ENCODE results near the gene MRPL55.

The MRPL55 gene

DNA sequence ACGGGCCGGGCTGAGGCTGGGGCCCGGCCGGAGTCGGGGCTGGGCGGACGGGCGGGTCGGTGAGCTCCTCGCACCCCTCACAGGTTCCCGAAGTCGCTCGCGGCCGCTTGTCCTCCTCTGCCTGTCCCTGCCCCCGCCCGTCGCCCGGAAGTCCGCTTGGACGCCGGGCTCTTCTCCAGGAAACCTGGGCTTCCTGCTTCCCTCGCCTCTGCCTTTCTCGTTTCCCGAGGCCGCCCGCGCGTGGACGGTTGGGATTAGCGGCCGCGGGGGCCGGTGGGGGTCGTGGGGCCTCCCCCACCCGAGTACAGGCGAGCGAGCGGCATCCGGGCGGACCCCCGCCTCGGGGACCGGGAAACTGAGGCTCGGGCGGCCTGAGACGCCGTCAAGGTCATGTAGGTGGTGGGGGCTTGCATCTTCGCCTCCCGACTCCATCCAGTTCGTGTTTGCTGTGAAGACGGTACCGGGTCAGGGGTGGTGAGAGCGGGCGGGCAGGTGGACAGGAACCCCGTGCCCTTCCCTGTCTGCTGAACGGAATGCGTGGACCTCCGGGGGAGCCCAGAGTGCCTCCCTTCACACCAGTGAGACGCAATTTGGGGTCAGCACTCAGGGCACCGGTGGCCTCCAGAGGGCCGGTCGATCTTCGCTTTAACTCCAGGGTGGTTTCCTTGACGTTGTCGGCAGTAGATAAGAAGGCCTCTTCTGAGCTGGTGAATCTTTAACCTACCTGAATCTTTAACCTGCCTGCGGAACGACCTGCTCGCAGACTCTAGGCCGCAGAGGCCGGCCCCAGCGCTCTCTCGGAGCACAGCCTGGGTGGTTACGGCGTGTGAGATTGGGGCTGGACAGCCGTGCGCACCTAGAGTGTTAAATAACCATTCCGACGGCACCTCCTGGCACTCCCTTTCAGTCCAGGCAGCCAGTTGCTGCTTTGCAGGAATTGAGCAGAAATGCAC is 25.9 kb downstream of the MRPL55 start:
- no peak for DNase-seq

DNA sequence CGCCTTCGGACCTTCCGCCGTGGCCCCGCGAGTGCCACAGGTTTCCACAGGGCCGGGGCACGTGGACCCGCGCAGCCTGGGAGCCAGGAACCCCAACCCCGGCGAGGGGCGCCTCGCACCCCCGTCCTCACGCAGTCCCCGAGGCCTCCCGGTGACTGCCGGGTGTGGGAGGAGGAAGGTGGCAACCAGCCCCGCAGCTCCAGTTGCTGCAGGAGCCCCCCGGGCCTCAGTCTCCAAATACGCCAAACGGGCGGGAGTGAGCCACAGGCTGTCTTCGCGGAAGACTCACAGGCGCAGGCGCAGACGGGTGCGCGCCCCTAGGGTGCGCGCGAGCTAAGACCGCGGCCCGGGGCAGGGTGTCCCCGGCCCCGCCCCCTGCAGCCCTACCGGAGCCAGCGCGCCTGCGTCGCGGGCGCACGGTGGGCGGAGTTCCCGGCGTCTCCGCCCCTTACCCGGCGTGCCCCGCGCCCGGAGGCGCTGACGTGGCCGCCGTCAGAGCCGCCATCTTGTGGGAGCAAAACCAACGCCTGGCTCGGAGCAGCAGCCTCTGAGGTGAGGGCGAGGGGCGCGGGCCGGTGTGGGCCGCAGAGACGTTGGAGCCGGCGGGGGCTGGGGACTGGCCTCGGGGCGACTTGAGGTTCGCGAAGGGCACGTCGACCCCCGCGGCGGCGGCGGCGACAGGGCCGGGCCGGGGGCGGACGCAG is 26.7 kb downstream of the MRPL55 start, which contains the start of gene ARF1:
ARF1 (plus strand) TSS at position 495 of the 704 bp plus-strand sequence. CDS start 14,407 bp downstream, outside the sequence.
- DNase-seq: peak; percentile 74

DNA sequence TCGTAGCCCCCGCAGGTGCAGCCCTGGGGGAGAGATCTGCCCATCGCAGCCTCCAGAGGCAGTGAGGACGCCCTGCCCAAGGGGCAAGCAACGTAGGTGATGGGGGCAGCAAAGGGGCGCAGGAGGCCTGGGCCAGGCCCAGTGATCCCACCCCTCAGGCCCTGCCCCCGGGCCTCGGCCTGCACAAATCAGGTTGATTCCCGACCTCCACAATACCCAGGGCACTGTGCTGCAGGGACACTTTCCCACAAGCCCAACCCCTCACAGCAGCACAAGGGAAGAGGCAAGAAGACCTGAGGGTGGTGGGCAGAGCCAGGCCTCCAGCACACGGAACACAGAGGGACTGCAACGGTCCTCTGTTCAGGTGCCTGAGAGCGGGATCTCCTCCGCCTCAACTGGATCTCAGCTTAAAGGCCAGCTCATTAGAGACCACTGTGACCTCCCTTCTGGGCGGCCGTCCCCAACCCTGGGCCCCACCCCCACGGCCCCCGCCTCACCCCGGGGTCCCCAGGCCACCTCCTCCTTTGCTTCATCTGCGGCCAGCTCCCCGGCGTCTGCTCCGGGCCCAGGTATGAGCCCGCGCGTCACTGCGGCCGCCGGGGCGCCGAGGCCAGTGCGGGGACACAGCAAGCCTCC is 27.4 kb downstream of the MRPL55 start:
- DNase-seq: no peak

DNA sequence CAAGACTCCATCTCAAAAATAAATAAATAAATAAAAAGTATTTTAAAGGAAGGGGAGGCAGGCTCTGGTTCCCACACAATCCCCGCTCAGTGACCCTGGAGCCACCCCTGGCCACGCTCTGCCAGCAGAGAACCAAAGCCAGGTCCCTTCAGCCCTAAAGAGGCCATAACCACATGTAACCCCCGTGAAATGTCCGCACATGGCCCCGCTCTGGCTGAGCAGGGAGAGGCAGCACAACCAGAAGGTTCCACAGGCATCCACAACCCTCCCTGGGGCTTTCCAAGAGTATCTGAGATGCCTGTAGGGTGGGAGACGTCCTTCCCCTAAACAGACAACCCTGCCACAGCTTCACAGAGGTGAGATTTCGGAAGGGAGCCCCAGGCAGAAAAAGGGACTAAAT is 28.0 kb downstream of the MRPL55 start:
- no peak for DNase-seq

DNA sequence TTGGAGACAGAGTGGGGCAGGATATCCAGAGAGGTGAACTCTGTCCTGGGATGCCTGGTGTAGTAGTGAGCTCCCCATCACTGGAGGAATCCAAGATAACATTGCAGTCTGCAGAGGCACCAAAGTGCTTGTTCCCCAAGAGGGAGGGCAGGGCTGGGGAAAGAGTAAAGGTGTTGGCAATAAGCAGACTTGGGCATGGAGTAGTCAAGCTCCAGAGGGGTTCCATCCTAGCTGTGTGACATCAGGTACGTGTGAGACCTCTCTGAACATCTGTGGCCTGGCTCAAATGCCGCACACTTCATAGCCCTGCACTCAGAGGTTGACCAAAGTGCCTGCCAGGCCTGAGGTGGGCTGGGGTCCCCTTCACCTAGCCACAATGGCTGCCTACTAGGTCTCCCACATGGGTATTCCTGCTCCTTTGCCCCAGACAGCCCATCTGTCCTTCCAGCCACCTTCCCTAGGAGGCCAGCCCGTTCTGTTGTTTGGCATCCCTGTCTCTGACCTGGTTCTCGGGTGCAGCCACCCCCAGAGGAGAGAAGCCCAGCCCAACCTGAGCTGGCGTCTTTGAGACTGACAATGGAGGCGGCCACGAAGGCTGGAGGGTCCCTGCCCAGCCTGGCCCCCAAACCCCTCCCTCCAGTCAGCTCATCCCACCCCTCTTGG is 29.4 kb downstream of the MRPL55 start:
- no peak for DNase-seq

DNA sequence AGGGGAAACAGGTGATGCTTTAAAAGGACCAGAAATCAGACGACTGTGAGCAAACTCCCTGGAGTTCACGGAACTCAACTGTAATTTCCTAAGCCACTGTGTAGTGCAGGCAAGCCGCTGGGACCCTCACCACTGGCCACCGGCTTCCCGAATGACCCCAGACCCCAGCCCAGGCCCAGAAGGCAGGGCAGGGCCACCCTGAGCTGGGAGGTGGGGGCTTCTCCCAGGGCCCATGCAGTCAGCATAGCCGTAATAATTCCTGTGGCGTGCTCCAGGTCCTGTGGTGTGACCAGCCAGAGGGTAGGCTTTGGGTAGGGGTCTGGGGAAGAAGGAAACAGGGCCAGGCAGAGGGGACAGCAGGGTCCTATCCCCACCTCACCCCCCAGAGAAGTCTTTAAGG is 30.1 kb downstream of the MRPL55 start:
- no peak for DNase-seq

DNA sequence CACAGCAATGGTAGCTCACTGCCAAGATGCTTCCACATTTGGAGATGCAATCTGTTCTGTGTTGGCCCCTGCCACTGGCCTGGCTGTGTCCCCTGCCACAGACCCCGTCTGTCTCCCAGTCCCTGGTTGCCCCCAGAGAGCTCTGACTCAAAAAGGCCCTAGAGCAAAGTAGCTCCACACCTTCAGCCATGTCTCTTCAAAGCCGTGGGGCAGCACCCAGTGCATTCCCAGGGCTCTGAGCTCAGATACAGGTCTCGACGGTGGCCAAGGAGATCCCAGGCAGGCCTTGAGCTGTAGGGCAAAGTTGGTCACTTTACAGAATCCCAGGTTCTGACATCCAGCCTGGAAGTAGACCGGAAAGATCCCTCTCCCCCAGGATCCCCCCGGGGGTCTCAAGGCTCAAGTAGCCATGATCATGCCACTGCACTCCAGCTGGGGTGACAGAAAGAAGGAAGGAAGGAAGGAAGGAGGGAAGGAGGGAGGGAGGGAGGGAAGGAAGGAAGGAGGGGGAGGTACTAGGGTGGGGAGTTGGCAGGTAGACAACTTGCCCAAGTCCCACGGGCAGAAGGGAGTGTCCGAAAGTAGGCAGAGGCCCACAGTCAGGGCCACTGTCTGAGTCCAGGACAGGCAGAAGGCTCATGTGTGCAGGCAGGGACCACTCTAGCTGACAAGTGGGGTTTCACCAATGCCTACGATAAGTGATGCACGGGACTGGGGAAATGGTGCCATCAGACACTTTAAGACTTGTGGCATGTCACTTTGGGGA is 31.4 kb downstream of the MRPL55 start:
- DNase-seq: no peak

DNA sequence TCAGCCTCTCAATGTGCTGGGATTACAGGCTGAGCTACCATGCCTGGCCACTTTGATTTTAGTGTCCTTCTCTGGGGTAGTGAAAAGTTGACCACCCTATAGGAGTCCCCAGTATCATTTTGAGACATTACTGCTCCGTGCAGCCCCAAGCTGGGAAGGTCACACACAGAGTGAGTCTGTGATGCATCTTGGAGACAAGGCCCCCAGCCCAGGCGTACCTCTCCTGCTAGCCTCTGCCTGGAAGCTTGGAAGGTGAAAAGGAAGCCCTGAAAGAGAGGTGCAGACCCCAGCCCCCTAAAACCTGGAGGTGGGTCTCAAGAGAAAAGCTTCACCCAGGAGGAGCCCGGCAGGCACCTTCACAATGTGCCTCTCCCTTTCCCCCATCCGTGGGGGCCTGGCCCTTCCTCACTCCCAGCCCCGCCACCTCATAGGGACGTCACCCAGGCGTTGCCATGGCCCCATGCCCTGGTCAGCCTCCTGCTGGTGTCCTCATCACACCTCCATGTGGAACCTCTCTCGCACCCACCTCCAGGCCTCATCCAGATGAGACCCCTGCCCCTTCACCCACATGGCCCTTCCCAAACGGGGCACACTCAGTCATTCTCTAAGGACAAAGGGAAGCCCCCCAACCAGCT is 32.2 kb downstream of the MRPL55 start:
- no peak for DNase-seq

DNA sequence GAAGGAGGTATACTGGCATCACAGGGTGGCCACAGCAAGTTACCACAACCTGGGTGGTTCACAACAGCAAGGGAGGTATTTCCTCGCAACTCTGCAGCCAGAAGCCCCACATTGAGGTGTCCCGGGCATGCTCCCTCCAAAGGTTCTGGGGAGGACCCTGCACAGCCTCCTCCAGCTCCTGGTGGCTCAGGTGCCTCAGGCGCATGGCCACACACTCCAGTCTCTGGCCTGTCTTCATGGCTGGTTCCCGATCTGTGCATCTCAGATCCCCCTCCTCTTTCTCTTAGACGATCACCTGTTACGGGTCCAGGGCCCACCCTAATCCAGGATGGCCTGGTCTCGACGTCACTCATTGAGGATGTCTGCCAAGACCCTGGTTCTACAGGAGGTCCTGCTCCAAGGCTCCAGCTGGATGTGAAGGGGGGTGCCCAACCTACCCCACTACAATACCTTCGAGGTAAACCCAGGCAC is 33.3 kb downstream of the MRPL55 start:
- no peak for DNase-seq

DNA sequence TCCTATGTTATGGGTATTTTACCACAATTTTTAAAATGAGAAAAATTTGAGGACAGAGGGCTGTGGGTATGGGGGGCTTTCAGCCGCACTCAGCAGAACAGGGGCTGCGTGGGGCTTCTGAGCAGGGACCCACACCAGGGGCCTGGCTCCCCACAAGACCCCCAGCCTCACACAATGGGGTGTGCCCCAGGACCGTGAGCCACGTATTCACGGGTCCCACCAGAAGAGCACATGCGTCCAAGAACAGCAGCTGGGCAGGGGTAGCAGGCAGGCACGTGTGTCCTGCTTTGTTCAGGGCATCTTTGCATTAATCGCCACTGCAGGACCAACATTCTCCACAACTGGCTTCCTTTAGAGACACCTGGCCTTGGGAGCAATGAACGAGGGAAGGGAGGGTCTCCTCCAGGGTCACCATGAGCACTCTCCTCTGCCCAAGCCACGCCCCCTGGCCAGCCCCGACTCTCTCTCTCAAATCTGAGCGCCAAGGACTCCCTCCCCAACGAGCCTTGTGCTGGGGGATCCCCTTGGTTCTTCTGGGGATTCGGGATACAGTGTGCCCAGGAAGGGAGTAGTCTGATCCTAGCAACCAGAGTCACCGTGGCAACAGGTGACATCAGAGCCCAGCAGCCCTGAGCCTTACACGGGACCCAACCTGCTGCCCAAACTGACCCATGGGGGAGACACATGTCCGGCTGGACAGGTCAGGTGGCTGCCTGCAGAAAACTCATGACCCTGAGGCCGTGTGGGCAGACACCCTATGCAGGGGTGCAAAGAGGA is 34.0 kb downstream of the MRPL55 start:
- DNase-seq: no peak

DNA sequence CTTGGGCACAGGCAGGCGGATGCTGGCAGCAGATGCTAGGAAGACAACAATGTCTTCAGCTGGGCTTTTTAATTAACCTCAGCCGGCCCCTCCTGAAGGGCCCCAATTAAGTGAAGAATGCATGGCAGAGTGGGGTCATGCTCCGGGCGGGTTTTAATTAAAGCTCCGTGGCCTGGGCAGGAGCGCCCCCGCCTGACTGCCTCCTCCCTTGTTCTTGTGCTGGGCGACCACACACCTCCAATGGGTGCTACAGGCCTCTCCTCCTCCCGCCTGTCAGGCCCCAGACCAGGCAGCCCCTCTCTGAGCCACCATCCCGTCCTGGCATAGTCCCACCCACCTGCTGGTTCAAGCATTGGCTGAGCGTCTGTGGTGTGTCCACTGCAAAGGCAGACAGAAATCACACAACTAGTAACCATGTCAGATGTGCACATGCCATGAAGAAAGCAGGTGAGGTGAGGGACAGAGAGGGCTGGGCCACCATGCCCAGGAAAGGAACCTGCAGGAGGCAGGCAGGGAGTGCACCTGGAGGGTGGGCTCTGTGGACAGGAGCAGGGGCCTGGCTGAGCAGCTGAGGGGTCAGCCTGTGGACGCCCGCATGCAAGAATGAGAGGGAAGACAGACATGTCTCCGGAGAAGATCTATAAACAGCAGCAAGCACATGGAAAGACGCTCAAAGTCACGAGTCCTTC is 35.1 kb downstream of the MRPL55 start:
- DNase-seq: peak; percentile 8

DNA sequence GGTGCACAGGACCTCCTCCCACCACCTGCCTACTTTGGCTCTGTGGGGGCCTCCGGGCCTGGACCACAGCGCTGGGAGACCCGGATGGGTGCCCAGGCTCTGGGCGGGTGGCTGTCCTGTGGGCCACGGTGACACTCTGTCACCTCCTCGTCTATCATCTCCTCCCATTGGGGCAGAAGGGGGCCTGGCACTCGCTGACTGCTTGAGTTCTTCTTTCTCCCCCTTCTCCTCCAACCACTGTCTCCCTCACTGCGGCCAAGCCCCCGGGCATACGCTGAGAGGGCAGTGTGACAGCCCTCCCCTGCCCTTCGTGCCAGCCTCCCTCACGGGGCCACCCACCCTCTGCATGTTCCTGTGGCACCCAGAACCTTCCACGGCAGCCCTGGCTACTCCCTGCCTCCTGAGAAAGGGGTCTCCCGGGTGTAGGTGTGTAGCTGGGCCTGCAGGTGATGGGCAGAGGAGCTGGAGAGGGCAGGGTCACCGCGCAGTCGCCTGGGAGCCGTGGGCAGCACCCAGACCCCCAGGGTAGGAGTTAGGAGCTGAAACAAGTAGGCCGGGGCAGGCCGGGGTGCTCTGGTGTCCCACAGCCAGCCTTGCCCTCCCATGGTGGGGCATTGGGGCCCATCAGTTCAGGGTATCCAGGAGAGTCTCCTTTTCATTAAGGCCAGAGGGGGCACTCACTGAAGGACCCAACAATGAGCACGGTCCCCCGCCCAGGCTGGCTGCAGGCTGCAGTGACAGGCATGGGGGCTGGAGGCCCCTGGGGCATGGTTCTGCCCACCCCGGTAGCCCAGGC is 35.8 kb downstream of the MRPL55 start:
- DNase-seq: no peak

DNA sequence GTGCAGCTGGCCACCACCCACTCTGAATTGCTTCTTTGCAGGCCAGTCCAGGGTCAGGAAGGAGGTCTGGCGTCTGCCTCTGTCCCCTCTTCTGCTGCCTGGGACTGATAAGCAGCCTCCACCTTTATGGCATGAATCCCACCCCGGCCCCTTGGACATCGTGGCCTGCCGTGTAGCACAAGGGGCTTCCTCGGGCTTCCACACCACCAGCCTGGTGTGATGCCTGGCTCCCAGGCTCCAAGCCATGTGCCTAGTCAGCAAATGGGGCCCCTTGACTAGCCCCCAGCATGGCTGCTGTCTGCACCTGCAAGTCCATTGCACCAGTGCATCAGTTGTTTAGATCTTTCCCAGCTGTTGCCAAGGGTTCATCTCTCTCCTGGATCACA is 36.4 kb downstream of the MRPL55 start:
- no peak for DNase-seq

DNA sequence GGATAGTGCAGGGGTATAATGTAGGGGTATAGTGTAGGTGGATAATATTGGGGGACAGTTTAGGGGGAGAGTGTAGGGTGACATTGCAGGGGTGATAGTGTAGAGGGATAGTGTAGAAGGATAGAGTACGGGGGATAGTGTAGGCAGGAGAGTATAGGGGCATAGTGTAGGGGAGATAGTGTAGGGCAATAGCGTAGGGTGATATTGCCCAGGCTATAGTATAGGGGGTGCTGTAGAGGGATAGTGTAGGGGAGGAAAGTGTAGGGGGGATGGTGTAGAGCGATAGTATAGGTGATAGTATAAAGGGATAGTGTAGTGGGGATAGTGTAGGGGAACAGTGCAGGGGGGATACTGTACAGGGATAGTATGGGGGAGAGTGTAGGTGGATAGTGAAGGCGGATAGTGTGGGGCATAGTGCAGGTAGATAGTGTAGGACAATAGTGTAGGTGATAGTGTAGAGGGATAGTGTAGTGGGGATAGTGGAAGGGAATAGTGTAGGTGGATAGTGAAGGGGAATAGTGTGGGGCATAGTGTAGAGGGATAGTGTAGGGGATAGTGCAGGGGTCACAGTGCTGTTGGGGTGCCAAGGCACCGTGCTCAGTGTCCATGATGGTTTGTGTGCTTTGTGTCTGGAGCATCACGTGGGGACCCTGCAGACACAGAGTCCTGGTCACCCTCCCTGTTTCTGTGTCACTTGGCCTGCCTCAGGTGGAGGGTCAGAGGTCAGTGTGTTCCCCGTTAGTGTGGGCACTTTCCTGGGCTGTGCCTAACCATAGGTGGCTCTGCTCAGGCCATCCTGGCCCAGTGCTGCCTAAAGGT is 37.1 kb downstream of the MRPL55 start:
- DNase-seq: no peak

DNA sequence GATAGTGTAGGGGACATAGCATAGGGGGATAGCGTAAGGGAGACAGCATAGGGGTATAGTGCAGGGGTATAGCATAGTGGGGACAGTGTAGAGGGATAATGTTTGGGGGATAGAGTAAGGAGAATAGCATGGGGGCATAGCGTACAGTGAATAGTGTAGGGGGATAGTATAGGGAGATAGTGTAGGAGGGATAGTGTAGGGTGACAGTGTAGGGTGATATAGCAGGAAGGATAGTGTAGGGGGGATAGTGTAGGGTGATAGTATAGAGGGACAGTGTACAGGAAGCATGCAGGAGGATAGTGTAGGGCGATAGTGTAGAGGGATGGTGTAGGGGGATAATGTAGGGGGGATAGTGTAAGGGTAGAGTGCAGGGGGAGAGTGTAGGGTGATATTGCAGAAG is 38.2 kb downstream of the MRPL55 start:
- no peak for DNase-seq

DNA sequence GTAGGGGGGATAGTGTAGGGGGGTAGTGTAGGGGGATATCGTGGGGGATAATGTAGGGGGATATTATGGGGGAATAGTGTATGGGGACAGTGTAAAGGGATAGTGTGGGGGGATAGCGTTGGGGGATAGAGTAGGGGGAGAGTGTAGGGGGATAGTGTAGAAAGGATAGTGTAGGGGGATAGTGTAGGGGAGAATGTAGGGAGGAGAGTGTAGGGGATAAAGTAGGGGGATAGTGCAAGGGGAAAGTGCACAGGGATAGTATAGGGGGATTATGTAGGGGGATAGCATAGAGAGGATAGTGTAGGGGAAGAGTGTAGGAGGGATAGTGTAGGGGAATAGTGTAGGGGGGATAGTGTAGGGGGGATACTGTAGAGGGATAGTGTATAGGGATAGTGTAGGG is 38.9 kb downstream of the MRPL55 start:
- no peak for DNase-seq

DNA sequence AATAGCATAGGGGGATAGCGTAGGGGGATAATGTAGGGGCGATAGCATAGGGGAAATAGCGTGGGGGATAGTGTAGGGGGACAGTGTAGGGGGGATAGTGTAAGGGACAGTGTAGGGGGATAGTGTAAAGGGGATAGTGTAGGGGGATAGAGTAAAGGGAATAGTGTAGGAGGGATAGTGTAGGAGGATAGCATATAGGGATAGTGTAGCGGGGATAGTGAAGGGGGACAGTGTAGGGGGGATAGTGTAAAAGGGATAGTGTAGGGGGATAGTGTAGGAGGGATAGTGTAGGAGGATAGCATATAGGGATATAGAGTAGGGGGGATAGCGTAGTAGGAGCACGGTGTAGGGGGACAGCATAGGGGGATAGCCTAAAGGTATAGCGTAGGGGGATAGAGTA is 40.7 kb downstream of the MRPL55 start:
- DNase-seq: no peak

DNA sequence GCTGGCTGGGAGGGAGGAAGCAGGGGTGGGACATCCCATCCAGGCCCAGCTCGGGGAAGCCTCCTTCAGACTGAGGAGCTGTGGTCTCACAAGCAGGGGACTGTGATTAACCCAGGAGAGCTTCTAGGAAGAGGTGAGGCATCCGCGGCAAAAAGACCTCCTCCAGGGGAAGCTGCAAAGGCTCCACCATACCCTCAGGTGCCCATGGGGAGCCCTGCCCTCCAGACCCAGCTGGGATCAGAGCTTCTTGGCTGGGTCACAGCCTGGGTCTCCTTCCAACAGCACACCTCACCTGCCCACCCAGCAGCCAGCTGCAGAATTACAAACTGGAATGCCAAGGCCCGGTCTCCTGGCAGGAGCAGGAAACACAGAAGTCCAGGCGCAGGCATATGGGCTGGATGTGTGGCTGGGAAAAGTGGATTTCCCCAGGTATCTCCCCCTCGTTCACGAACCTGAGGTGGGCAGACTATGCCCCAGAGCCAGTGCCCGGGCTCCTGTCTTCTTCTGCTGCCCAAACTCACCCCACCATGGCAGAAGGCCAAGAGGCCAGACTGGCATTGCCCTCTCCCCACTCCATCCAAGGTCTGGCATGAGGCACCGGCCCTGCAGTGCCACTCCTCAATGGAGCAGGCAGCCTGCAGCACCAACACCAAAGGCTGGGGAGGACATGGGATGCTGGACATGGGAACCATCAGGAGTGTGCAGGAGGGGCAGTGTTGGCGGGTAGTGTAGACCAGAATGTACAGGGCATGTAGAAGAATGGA is 42.0 kb downstream of the MRPL55 start:
- DNase-seq: no peak
